Activated CD4-positive, alpha-beta T cell treated with anti-CD3 and anti-CD28 coated beads, Interleukin-2, amount 50 U/mL, for 48 hours (primary cell): ENCODE measurements around the gene MED10.
A peak's percentile ranks its signal among the peaks of the same experiment; 100 is the strongest.

ENCODE experiments used
- DNase-seq, 2 experiments: peaks; one replicate each; pipeline ENCODE4 v3.0.0-alpha.2; 2020

The MED10 gene

DNA sequence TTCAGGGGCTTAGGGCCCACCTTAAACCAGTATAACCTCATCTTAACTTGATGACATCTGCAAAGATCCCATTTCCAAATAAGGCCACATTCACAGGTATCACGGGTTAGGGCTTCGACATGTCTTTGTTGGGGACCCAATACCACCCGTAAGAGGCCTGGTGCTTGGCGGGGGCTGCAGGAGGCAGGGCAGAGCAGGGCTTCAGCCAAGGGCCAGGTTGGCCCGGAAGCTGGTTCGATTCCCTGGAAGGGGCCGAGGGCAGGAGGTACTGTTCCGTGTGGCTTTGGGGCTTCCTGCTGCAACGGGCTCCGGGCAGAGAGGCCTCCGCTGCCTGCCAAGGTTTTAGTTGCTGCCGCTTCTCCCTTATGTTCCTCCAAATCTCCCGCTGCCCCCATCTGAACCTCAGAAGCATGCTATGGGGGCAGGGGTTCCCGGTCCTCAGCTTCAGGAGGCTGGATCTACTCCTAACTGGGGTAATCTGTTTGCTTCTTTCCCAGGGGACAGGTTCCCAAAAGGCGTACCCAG, 29.8 kb downstream of the MED10 start:
- no peak for DNase-seq

DNA sequence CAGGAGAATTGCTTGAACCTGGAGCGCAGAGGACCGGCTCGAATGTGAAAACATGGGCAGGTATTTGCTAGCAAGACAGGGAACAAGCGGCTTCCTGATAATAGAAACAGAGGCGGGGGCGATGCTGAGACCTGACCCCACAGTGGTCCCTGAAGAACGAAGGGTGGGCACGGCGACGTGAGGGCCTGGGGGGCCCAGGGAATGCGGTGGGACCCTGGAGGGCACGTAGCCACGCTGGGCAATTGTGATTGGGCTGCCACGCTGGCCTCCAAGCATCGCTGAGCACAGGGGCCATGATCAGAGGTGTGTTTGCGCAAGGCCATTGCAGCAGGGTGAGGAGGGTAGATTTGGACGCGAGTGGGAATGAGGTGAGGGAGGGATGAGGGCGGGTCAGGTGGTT, 30.7 kb downstream of the MED10 start:
- no peak for DNase-seq

DNA sequence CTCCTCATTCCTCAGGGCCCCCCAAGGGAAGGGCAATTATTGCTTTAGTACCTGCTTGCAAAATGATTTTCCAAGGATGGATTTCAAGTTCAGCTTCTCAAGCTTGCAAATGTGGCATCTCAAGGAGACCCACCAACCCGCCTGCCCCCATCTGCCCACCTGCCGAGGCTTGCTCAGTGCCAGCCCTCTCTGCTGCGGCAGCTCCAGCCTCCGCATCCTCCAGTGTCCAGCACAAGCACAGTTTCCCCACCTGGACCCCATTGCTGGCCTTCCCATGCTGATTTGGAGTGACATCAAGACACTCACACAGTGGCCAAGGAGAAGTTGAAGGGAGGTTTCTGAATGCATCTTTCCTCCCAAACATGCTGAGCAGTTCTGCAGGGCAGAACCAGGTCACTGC, 31.2 kb downstream of the MED10 start:
- DNase-seq: no peak

DNA sequence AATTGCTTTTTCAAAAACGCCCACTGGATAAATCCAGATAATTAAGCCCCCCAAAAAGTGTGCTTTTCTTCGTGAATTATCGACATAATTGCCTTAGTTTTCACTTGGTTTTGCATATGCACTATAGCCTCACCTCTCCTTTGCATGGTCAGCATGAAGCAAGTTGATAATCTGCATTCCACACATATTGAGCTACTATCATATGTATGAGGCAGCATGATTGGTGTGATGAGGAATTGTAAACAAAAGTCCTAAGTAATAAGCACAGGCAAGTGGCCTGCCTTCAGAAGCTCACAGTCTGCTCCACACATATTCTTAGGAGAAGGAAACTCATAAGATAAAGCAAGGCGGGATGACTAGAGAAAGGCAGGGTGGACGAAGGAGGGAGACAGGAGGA, 33.8 kb downstream of the MED10 start:
- no peak for DNase-seq

DNA sequence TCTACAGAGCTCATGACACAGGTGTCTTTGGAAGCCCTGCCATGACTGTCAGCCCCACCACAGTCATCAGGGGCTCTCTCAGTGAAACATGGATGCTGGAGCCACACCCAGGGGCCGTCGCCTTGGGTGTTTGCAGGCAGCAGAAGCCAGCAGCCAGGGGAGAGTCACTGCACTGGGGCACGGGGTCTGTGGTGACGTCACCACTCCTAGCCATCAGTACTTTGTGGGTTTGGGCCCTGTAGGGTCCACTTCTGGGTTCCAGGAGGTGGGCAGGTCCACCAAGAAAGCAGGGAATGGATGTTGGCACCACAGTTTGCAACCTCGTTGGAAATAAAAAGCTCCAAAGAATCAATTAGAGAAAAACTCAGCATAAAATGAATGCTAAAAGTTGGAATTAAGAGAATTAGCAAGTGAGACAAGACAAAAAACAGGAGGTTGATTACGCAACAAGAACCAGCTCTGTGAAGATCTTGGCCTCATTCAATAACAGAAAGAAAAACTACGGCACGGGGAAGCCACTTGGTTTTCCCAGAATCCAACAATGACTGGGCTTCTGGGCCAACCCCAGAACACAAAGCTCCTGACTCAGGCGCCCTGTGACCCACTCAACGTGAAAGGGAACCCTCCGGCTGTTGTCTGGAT, 34.3 kb downstream of the MED10 start:
- DNase-seq: no peak

DNA sequence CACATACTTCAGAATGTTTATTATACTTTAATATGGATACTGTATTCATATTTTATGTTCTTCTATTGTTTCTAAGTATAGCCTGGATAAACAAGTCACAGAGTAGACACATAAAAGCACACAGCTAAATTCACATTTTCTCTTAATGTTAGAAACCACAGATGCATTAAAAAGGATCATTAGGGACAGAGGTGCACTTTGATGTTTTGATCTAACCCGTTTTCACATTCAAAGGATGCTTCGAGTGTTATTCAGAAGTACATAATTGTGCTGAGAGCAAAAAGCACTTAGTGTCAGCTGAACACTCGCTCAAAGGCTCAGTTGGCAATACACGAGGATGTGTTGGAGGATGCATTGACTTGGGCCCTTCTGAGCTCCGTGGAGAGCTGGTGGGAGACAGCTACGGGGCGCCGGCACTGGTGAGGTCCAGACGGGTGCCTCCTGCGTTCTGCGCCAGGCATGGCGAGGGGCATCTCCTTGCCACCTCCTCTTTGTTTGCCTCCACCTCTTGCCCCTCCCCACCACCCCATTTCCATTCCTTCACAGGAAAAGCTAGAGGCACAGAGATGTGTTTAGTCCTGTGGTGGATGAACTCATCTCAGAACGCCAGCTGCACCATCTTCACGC, 35.5 kb downstream of the MED10 start:
- DNase-seq: no peak

DNA sequence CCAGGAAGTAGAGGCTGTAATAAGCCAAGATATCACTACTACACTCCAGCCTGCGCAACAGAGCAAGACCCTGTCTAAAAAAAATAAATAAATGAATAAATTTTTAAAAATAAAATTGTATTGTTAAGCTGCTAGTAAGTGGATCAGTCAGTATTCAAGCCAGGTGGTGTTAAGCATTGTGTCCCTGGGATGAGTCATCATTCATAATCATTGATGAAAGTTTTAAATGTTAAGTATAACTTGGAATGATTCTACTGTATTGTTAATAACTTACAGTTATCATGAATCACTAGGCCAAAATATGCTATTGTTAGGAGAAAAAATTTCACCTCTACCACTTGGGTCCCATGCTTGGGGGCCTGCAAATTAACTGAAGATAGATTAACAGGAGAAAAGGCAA, 38.2 kb downstream of the MED10 start:
- no peak for DNase-seq

DNA sequence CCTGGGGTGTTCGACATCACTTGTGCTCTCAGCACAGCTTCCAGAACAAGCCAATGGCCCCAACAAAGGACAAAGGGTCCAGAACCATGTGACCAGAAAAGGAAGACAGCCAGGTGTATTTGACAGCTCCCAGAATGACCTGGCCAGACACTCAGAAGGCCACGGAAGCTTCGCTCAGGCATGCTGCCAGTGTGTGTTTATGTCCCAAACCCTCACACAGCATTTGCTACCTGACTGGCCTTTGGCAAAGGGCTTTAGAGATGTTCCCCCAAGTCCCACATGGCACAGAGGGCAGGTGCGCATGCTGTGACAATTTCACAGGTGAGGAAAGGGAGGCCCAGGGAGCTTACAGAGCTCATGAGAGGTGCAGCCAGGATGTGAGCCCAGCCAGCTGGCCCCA, 39.5 kb downstream of the MED10 start:
- no peak for DNase-seq

DNA sequence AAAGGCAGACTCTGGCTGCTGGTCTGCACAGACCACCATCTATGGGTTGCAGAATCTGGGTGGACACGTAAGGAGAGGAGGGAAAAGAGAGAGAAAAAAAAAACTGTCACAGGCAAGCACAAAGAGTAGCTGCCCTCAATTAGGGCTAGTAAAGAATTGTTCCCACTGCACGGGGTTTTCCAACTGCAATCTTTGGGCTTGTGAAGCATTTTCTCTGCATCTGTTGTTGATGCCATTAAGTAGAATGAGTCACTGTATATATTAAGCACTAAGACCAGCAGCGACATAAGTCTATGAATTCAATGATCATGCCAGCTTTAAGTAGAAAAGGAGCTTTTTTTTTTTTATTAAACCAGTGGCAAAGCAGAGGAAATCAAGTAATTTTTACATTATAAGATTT, 40.2 kb downstream of the MED10 start:
- no peak for DNase-seq

DNA sequence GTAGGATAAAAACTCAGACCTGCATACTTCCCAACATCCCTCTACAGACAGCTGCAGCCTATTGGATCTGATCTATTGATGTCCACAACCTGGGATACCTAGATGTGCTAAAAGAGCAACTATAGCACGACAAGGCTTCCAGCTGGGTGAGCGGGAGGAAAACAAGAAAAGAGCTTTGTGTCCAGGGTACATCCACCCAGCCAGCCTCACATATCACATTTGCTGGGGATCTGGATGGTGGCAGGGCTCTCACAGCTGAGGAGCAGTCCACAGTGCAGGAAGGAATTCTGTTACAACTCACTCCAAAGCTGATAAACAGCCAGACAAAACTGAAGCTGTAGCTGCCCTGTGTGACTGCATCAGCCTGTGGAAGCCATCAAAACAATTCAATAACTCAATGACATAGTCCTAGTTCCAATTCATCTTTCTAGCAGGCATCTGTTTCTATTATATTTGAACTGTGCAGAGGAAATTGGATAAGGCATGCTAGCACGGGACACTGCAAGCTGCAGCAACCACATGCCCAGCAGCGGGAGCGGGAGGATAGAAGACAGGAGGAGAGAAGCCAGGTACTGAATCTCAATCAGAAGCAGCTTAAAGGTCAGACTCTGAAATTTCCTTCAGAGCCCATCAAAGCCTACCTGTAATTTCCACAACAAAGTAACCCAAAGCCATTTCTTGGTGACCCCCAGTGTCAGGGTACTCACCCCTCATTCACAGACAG, 45.0 kb downstream of the MED10 start:
- no peak for DNase-seq

DNA sequence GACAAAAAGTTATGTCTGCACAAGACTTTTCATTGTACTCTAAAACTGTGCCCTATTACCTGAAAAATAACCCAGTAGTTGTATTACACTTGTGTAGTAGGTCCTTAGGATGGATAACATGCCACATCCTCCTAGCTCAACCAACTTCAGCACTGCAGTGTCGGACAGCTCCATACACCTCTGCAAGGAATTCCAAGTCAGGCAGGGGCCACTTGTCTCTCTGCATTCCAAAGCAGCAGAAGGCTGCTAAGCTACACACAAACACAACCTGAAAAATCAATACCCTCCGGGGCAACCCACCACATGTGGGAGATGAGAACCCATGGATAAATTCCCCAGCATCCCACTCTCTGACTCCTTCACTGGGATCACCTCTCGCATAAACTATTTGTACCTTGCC, 50.2 kb downstream of the MED10 start:
- DNase-seq: peak; percentile 22 to 23

DNA sequence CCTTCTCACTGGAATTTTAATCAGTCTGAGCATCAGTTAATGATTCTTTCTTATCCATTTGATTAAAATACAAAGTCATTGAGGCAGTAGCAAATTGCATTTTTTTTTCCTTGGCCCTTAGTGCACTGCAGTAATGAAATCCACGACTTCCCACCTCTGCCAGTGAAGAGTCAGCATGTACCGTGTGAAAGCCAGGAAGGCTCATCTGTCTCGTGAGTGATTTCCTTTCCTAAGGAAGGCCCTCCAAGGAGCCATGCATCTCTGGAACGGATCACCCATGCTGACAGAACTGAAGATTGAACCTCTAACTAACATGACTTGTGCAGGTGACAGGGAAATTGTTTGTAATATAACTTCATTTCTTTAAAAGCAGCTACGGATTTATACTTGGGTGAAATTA, 51.6 kb downstream of the MED10 start:
- DNase-seq: no peak

DNA sequence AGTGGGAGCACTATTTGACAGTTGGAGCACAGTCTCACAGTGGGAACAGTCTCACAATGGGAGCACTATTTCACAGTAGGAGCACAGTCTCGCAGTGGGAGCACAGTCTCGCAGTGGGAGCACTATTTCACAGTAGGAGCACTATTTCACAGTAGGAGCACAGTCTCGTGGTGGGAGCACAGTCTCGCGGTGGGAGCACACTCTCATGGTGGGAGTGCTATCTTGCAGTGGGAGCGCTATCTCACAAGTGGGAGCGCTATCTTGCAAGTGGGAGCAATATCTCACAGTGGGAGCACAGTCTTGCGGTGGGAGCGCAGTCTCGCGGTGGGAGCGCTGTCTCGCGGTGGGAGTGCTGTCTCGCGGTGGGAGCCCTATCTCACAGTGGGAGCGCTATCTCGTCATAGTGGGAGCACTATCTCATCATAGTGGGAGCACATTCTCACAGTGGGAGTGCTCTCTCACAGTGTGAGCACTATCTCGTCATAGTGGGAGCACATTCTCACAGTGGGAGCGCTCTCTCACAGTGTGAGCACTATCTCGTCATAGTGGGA, 56.1 kb downstream of the MED10 start:
- no peak for DNase-seq
